ENCODE measurements around the gene RBBP8NL.

RBBP8NL gene

DNA sequence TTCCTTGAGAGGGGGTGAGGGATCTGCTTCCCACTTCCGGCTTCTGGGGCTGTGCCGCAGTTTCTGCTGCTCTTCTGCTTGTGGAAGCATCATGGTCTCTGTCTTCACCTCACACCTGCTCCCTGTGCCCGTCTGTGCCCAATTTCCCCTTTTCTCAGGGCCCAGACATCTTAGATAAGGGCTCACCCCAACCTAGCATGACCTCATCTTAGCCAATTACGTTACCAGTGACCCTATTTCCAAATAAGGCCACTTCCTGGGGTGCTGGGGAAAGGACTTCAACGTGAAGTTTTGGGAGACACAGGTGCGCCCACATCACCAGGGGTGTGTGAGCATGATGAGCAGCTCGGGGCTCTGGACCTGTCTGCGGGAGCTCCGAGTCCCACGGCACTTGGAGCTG is 20.7 kb upstream of the RBBP8NL start:
- H3K4me1 ChIP-seq (ENCODE audit: low read length): no peaks in the 10 kb centered on the region

DNA sequence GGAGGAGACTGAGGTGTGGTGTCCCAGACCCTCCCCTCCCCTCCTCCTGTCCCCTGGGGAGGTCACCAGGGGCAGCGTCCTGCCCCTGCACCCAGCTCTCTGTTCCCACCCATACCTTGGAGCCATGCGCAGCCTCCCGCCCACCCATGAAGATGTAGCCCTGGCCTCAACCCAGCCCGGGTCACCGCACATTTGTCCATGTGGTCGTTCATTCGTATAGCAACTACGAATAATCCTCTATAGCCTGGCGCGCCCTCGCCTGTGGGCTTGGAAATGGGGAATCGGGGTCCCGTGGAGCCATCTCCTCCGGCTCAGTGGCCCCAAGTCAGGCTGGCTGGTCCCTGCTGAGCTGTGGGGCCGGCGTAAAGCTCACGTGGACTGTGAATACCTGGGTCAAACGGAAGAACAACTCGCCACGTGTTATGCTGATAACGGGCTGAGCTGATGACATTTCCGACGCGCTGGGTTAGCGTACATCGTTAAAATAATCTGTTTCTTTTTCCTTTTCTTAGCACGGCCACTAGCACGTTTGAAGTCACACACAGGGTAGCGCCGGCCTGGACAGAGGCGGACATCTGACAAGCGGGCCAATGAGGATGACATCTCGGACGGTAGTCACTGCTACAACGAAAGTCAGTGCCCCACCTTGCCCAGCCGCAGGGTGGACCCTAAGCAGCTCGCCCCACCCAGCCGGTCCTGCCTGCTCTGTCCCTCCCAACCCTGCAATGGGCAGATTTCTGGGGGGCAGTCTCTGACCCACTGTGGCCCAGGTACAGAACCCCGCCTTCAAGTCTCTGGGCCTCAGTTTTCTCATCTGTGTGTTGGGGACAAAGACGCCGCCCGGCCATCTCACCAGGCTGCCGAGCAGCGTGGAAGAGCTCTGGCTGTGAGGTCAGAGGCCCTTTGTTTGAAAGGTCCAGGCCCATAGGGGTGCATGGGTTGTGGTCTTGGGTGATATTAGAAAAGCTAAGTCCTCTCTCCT is 19.8 kb upstream of the RBBP8NL start:
- Histone ChIP-seq H2AFZ (ENCODE audit: low read length) (no peak overlapping the region), H3K27ac (ENCODE audit: low read length) (no peak overlapping the region), H3K4me3 (ENCODE audit: low read length) (no peak overlapping the region), H3K27me3 (replicated peaks; ENCODE audit: insufficient read depth, low read length) (peaks cover 93% of the 10 kb centered on the region), H3K36me3 (replicated peaks; ENCODE audit: insufficient read depth, low read length) (no peaks in the 10 kb centered on the region), H3K4me1 (ENCODE audit: low read length) (no peaks in the 10 kb centered on the region), H4K20me1 (ENCODE audit: insufficient read depth, low read length) (no peaks in the 10 kb centered on the region), H3K79me2 (ENCODE audit: low read length) (no peaks in the 10 kb centered on the region), H3F3A (ENCODE audit: insufficient read depth, low read length) (no peaks in the 10 kb centered on the region), H3K9ac (ENCODE audit: low read length) (no peak overlapping the region), H3K9me3 (replicated peaks; ENCODE audit: insufficient read depth, low read length) (no peaks in the 10 kb centered on the region), H3K4me2 (ENCODE audit: low read depth, low read length) (no peak overlapping the region), H3K9me2 (replicated peaks; ENCODE audit: insufficient read depth, low read length) (no peaks in the 10 kb centered on the region)
- TF ChIP-seq EZH2phosphoT487 (IDR thresholded peaks at IDR 0.05; ENCODE audit: low read length): no peak
- TF ChIP-seq, protein P1, sequence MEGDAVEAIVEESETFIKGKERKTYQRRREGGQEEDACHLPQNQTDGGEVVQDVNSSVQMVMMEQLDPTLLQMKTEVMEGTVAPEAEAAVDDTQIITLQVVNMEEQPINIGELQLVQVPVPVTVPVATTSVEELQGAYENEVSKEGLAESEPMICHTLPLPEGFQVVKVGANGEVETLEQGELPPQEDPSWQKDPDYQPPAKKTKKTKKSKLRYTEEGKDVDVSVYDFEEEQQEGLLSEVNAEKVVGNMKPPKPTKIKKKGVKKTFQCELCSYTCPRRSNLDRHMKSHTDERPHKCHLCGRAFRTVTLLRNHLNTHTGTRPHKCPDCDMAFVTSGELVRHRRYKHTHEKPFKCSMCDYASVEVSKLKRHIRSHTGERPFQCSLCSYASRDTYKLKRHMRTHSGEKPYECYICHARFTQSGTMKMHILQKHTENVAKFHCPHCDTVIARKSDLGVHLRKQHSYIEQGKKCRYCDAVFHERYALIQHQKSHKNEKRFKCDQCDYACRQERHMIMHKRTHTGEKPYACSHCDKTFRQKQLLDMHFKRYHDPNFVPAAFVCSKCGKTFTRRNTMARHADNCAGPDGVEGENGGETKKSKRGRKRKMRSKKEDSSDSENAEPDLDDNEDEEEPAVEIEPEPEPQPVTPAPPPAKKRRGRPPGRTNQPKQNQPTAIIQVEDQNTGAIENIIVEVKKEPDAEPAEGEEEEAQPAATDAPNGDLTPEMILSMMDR (IDR thresholded peaks at IDR 0.05; ENCODE audit: low read length): no peak
- no peak for TF ChIP-seq EZH2 (optimal IDR thresholded peaks at IDR 0.05; ENCODE audit: low read depth, low read length)
- DNase-seq: no peak

More for the DNA sequence above, 20.7 kb upstream of the RBBP8NL start:
- H3K9me2 ChIP-seq (replicated peaks; ENCODE audit: insufficient read depth, low read length): no peaks in the 10 kb centered on the region
- H3K4me2 ChIP-seq (ENCODE audit: low read depth, low read length): no peak overlapping the region
- H3F3A ChIP-seq (ENCODE audit: insufficient read depth, low read length): no peaks in the 10 kb centered on the region
- H3K27me3 ChIP-seq (replicated peaks; ENCODE audit: insufficient read depth, low read length): peaks cover 93% of the 10 kb centered on the region
- H3K4me3 ChIP-seq (ENCODE audit: low read length): no peak overlapping the region
- H3K9me3 ChIP-seq (replicated peaks; ENCODE audit: insufficient read depth, low read length): no peaks in the 10 kb centered on the region
- H3K27ac ChIP-seq (ENCODE audit: low read length): no peak overlapping the region
- H3K9ac ChIP-seq (ENCODE audit: low read length): no peak overlapping the region
- H2AFZ ChIP-seq (ENCODE audit: low read length): no peak overlapping the region
- TF ChIP-seq, protein P1 (IDR thresholded peaks at IDR 0.05; ENCODE audit: low read length): no peak
- TF ChIP-seq EZH2 (optimal IDR thresholded peaks at IDR 0.05; ENCODE audit: low read depth, low read length): no peak
- no peak for TF ChIP-seq EZH2phosphoT487 (IDR thresholded peaks at IDR 0.05; ENCODE audit: low read length)
- DNase-seq: no peak
- H3K79me2 ChIP-seq (ENCODE audit: low read length): no peaks in the 10 kb centered on the region
- H3K36me3 ChIP-seq (replicated peaks; ENCODE audit: insufficient read depth, low read length): no peaks in the 10 kb centered on the region
- no peaks in the 10 kb centered on the region for H4K20me1 ChIP-seq (ENCODE audit: insufficient read depth, low read length)

DNA sequence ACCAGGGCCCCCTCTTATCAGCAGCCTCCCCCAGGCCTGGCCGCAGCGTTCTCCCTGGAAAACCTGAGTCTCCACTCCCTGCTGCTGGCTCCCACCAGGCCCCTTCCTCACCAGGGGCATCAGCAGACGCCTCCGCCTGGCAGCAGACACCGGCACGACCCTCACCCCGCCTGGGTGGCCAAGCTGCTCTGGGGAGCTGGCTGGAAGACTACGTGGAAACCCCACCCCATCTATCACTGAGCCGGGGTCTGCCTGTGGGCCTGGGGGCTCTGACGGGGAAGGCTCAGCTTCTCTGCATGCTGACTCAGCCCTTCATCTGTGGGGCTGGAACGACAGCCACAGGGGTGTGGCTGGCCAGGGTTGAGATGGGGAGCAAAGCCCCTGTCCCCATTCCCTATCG is 19.1 kb upstream of the RBBP8NL start:
- Histone ChIP-seq H2AFZ (ENCODE audit: low read length) (no peak overlapping the region), H3K4me1 (ENCODE audit: low read length) (no peaks in the 10 kb centered on the region), H3K36me3 (replicated peaks; ENCODE audit: insufficient read depth, low read length) (no peaks in the 10 kb centered on the region), H3F3A (ENCODE audit: insufficient read depth, low read length) (no peaks in the 10 kb centered on the region), H3K9me2 (replicated peaks; ENCODE audit: insufficient read depth, low read length) (no peaks in the 10 kb centered on the region), H3K9ac (ENCODE audit: low read length) (no peak overlapping the region), H3K4me2 (ENCODE audit: low read depth, low read length) (no peak overlapping the region), H3K9me3 (replicated peaks; ENCODE audit: insufficient read depth, low read length) (no peaks in the 10 kb centered on the region), H3K4me3 (ENCODE audit: low read length) (no peak overlapping the region), H4K20me1 (ENCODE audit: insufficient read depth, low read length) (no peaks in the 10 kb centered on the region), H3K27me3 (replicated peaks; ENCODE audit: insufficient read depth, low read length) (peaks cover 96% of the 10 kb centered on the region), H3K79me2 (ENCODE audit: low read length) (no peaks in the 10 kb centered on the region), H3K27ac (ENCODE audit: low read length) (no peak overlapping the region)
- TF ChIP-seq EZH2phosphoT487 (IDR thresholded peaks at IDR 0.05; ENCODE audit: low read length) (no peak), EZH2 (optimal IDR thresholded peaks at IDR 0.05; ENCODE audit: low read depth, low read length) (no peak)
- TF ChIP-seq, protein P1 (IDR thresholded peaks at IDR 0.05; ENCODE audit: low read length): no peak
- DNase-seq: no peak
